Measurements from ENCODE around the gene CACNA2D3. TPM values are rescaled to one million over a fixed set of nuclear protein-coding genes. Genes with fewer than 3 reads are reported as not detected.

Gene CACNA2D3
- total RNA-seq, 1 experiment from 2014 or later = not detected

DNA sequence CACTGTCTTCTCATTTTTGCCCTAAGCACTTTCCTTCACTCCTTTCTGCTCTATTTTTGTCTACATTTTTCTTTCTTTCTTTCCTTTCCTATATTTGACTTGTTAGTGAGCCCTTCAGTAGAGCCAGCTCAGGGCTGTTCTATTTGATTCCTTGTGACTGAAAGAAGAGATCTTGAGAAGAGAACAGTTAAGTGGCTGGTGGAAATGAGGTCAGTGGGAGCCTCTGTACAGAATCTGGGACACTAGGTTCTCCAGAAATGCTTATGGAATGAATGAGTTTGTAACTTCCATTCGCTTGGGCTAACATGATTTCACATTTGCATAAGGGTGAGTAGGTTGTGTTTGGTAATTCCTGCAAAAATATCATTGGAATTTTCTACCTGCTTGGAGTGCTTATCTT is 45.6 kb downstream of the CACNA2D3 start:
- no TSS peak for BruUV-seq (replicated peaks)
- ATAC-seq = no peak

DNA sequence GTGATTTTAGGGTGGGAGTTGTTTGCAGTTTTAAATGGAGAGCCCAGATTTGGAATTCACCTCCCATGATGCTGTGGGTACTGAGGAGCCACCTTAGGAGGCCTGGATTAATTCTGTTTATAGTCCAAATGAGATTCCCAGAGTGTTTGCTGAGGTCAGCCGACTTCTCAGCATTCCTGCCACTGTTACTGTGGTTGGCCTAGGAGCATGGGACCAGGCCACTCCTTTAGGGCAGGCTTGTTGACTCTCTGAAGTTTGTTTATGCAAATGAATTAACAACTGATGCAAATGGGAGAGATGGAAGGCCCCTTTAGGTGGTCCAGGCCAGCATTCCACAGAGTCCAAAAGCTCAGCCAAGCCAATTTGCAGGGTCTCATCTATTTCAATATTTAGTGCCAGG is 46.1 kb downstream of the CACNA2D3 start:
- intact Hi-C loops (cut with micrococcal nuclease) = no loop called here
- H3K4me2 ChIP-seq (ENCODE audit: low read length) = no peak overlapping the region
- H2AFZ ChIP-seq (ENCODE audit: low read length) = no peak overlapping the region
- no peak overlapping the region for H3K4me3 ChIP-seq (ENCODE audit: low read length)
- no peak overlapping the region for H3K27ac ChIP-seq (ENCODE audit: low read length)
- CTCF ChIA-PET = no interaction called here
- no peaks in the 10 kb centered on the region for H4K20me1 ChIP-seq (ENCODE audit: low read length)
- POLR2A ChIA-PET (ENCODE audit: unreplicated experiment) = no interaction called here
- ATAC-seq = no peak
- H3K27me3 ChIP-seq (ENCODE audit: low read length) = no peaks in the 10 kb centered on the region; the same call in 1 of the 2 replicates
- H3K36me3 ChIP-seq (ENCODE audit: low read depth, low read length) = no peaks in the 10 kb centered on the region
- H3K79me2 ChIP-seq (ENCODE audit: low read length) = no peaks in the 10 kb centered on the region
- H3K4me1 ChIP-seq (ENCODE audit: insufficient read depth, low read length) = no peaks in the 10 kb centered on the region
- BruUV-seq (replicated peaks) = no TSS peak
- TF ChIP-seq, protein P1, sequence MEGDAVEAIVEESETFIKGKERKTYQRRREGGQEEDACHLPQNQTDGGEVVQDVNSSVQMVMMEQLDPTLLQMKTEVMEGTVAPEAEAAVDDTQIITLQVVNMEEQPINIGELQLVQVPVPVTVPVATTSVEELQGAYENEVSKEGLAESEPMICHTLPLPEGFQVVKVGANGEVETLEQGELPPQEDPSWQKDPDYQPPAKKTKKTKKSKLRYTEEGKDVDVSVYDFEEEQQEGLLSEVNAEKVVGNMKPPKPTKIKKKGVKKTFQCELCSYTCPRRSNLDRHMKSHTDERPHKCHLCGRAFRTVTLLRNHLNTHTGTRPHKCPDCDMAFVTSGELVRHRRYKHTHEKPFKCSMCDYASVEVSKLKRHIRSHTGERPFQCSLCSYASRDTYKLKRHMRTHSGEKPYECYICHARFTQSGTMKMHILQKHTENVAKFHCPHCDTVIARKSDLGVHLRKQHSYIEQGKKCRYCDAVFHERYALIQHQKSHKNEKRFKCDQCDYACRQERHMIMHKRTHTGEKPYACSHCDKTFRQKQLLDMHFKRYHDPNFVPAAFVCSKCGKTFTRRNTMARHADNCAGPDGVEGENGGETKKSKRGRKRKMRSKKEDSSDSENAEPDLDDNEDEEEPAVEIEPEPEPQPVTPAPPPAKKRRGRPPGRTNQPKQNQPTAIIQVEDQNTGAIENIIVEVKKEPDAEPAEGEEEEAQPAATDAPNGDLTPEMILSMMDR (conservative IDR thresholded peaks at IDR 0.05; ENCODE audit: low read depth, low read length) = no peak
- TF ChIP-seq EZH2phosphoT487 (IDR thresholded peaks at IDR 0.05; ENCODE audit: borderline replicate concordance, low read length) = no peak
- TF ChIP-seq EZH2 (IDR thresholded peaks at IDR 0.05; ENCODE audit: low read length, unreplicated experiment) = no peak
- H3K9ac ChIP-seq (ENCODE audit: low read length) = no peak overlapping the region
- H3F3A ChIP-seq (ENCODE audit: low read length, unreplicated experiment) = no peaks in the 10 kb centered on the region
- no peak for DNase-seq
- no peaks in the 10 kb centered on the region for H3K9me2 ChIP-seq (replicated peaks; ENCODE audit: low read length)
- H3K9me3 ChIP-seq (ENCODE audit: low read length) = no peaks in the 10 kb centered on the region

More for the DNA sequence above, 45.6 kb downstream of the CACNA2D3 start:
- H3K27me3 ChIP-seq (ENCODE audit: low read length) = no peaks in the 10 kb centered on the region; the same call in 1 of the 2 replicates
- no peak overlapping the region for H3K9ac ChIP-seq (ENCODE audit: low read length)
- H3K4me1 ChIP-seq (ENCODE audit: insufficient read depth, low read length) = no peaks in the 10 kb centered on the region
- no peaks in the 10 kb centered on the region for H3K36me3 ChIP-seq (ENCODE audit: low read depth, low read length)
- no peak for TF ChIP-seq EZH2phosphoT487 (IDR thresholded peaks at IDR 0.05; ENCODE audit: borderline replicate concordance, low read length)
- TF ChIP-seq EZH2 (IDR thresholded peaks at IDR 0.05; ENCODE audit: low read length, unreplicated experiment) = no peak
- TF ChIP-seq, protein P1 (conservative IDR thresholded peaks at IDR 0.05; ENCODE audit: low read depth, low read length) = no peak
- no peak for DNase-seq
- CTCF ChIA-PET = no interaction called here
- no peaks in the 10 kb centered on the region for H3K9me3 ChIP-seq (ENCODE audit: low read length)
- no peak overlapping the region for H3K4me3 ChIP-seq (ENCODE audit: low read length)
- H3F3A ChIP-seq (ENCODE audit: low read length, unreplicated experiment) = no peaks in the 10 kb centered on the region
- H4K20me1 ChIP-seq (ENCODE audit: low read length) = no peaks in the 10 kb centered on the region
- H3K9me2 ChIP-seq (replicated peaks; ENCODE audit: low read length) = no peaks in the 10 kb centered on the region
- H2AFZ ChIP-seq (ENCODE audit: low read length) = no peak overlapping the region
- no peak overlapping the region for H3K27ac ChIP-seq (ENCODE audit: low read length)
- H3K4me2 ChIP-seq (ENCODE audit: low read length) = no peak overlapping the region
- POLR2A ChIA-PET (ENCODE audit: unreplicated experiment) = no interaction called here
- no peaks in the 10 kb centered on the region for H3K79me2 ChIP-seq (ENCODE audit: low read length)
- intact Hi-C loops (cut with micrococcal nuclease) = no loop called here

DNA sequence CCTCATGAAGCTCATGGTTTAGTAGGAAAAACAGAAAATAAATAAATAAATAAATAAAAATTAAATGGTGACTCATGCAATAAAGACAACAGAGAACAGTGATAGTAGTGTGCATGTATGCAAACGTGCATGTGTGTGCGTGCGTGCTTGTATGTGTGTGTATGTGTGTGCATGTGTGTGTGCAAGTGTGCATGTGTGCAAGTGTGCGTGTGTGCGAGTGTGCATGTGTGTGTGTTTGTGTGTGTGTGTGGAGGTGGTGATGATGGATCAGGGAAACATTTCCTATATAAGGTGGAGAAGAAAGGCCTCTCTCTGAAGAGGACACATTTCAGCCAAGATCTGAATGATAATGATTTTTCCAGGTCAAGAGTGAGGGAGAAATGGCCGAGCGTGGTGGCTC is 47.2 kb downstream of the CACNA2D3 start:
- POLR2A ChIA-PET (ENCODE audit: unreplicated experiment) = no interaction called here
- intact Hi-C loops (cut with micrococcal nuclease) = no loop called here
- no peak for ATAC-seq
- no peaks in the 10 kb centered on the region for H3K4me1 ChIP-seq (ENCODE audit: insufficient read depth, low read length)
- no peak overlapping the region for H3K4me3 ChIP-seq (ENCODE audit: low read length)
- H3K4me2 ChIP-seq (ENCODE audit: low read length) = no peak overlapping the region
- H3K27me3 ChIP-seq (ENCODE audit: low read length) = peaks cover 6% of the 10 kb centered on the region; the same call in 1 of the 2 replicates
- H2AFZ ChIP-seq (ENCODE audit: low read length) = no peak overlapping the region
- H3K9ac ChIP-seq (ENCODE audit: low read length) = no peak overlapping the region
- CTCF ChIA-PET = no interaction called here
- no peaks in the 10 kb centered on the region for H3K36me3 ChIP-seq (ENCODE audit: low read depth, low read length)
- TF ChIP-seq, protein P1 (conservative IDR thresholded peaks at IDR 0.05; ENCODE audit: low read depth, low read length) = no peak
- TF ChIP-seq EZH2phosphoT487 (IDR thresholded peaks at IDR 0.05; ENCODE audit: borderline replicate concordance, low read length) (no peak), EZH2 (IDR thresholded peaks at IDR 0.05; ENCODE audit: low read length, unreplicated experiment) (no peak)
- no peaks in the 10 kb centered on the region for H3F3A ChIP-seq (ENCODE audit: low read length, unreplicated experiment)
- BruUV-seq (replicated peaks) = no TSS peak
- DNase-seq = no peak
- H3K9me2 ChIP-seq (replicated peaks; ENCODE audit: low read length) = no peaks in the 10 kb centered on the region
- H3K79me2 ChIP-seq (ENCODE audit: low read length) = no peaks in the 10 kb centered on the region
- no peaks in the 10 kb centered on the region for H3K9me3 ChIP-seq (ENCODE audit: low read length)
- H4K20me1 ChIP-seq (ENCODE audit: low read length) = no peaks in the 10 kb centered on the region
- no peak overlapping the region for H3K27ac ChIP-seq (ENCODE audit: low read length)
